Epithelial cell of esophagus (primary cell): Measurements from ENCODE around the gene SYK.

Experiments
- DNase-seq: peaks from one replicate; pipeline ENCODE4 v3.0.0; 2010; ENCODE audit warnings: low read depth
- H3K4me3 ChIP-seq: 2 replicates; pipeline ENCODE4 v1.5.1; 2011; ENCODE audit warnings: mild to moderate bottlenecking, low read length, control low read depth
- TF ChIP-seq, protein P1 (sequence below): IDR thresholded peaks from 2 replicates; pipeline ENCODE4 v1.5.1; 2011; ENCODE audit warnings: low read depth, mild to moderate bottlenecking, low read length, control low read depth, inconsistent platforms; ENCODE audit not compliant: insufficient read depth; ENCODE audit errors: missing control alignments

The SYK gene

DNA sequence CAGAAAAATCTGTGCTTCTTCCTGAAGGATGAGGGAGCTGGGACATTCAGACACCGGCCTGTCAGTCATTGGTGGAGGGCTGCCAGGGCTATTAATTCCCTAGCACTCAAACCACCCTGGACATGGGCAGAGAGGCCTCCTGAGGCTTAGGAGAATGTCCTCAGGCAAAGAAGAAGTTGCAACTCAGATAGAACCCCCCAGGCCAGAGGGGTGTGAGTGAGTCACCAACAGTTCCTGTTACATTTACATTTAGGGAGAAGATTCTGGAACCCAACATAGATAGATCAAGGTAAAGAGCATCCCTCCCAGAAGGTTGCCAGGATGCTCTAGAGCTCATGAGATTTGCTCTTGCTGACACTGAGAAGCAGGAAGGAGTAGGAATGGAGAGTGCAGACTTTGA lies 29.2 kb upstream of the SYK start:
- DNase-seq = no peak
- H3K4me3 ChIP-seq = no peak overlapping the region
- TF ChIP-seq, protein P1, sequence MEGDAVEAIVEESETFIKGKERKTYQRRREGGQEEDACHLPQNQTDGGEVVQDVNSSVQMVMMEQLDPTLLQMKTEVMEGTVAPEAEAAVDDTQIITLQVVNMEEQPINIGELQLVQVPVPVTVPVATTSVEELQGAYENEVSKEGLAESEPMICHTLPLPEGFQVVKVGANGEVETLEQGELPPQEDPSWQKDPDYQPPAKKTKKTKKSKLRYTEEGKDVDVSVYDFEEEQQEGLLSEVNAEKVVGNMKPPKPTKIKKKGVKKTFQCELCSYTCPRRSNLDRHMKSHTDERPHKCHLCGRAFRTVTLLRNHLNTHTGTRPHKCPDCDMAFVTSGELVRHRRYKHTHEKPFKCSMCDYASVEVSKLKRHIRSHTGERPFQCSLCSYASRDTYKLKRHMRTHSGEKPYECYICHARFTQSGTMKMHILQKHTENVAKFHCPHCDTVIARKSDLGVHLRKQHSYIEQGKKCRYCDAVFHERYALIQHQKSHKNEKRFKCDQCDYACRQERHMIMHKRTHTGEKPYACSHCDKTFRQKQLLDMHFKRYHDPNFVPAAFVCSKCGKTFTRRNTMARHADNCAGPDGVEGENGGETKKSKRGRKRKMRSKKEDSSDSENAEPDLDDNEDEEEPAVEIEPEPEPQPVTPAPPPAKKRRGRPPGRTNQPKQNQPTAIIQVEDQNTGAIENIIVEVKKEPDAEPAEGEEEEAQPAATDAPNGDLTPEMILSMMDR = no peak

DNA sequence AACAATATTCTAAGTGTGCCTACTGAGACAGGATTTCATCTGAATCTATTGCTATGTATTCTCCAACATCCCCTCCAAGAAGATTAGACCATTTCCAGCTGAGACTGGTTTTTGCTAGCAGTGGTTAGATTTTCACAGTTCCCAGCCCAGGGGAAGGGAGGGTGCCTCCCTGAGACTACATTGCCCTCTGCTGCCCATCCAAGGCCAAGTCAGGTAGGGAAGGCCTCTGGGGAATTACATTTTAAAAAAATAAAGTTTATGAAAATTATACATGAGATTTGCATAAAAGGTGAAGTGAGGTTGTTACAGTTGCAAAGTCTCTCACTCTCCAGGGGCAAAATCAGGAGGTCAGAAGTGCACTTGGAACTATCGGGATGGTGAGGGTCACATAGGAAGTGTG lies 28.0 kb upstream of the SYK start:
- DNase-seq = peak; percentile 34
- TF ChIP-seq, protein P1 = peak; percentile 61
- H3K4me3 ChIP-seq = no peak overlapping the region

DNA sequence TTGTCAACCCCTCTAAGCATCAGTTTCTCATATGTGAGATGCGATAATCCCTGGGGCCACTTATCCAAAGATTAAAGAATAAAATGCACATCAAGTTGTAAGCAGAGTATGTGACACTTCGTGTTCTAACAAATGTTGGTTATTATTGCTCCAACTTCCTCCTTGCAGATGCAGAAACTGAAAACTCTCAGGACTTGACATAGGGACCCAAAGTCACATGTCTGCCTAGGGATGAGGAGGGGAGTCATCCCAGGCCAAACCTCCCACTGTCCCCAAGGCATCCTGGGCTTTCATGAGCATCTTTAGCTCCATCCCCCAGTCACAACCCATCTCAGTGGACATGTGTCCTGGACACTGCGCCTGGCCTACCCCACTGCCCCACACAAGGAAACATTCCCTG lies 27.5 kb upstream of the SYK start:
- TF ChIP-seq, protein P1 = no peak
- DNase-seq = no peak
- no peak overlapping the region for H3K4me3 ChIP-seq

DNA sequence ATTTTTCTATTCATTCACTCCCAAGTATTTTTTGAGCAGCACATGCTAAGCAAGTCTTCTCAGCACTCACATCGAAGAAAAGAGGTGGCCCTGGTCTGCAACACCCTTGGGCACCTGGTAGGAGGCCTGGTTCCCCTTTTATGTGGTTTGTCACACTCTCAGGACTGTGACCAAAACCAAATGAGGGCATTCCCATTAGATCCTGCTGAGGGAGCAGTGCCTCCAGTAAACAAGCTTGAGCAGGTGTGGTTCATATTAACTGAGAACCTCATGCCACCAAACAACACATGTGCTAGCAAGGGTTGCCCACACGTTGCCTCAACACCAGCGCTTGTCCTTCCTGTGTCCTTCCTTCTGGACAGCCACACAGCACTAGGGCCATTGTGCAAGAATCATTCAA lies 26.9 kb upstream of the SYK start:
- no peak overlapping the region for H3K4me3 ChIP-seq
- peak; percentile 31 for DNase-seq
- TF ChIP-seq, protein P1 = peak; percentile 55

DNA sequence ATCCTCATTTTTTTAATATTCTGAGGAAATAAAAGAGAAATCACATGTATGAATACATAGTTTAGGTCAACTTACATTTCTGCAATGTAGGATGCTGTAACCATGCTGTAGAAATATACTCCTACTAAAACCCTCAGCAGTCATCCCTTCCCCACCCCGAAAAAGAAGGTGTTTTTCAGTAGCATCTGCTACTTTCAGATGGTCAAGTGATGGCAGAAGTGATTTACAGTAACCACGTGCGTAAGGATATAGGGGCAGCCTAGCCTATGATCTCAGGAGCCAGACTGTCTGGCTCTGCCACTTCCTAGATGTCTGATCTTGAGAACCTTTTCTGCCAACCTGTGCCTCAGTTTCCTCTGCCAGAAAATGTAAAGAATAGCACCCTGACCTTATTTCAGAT lies 26.0 kb upstream of the SYK start:
- no peak for DNase-seq
- no peak overlapping the region for H3K4me3 ChIP-seq
- TF ChIP-seq, protein P1 = no peak

DNA sequence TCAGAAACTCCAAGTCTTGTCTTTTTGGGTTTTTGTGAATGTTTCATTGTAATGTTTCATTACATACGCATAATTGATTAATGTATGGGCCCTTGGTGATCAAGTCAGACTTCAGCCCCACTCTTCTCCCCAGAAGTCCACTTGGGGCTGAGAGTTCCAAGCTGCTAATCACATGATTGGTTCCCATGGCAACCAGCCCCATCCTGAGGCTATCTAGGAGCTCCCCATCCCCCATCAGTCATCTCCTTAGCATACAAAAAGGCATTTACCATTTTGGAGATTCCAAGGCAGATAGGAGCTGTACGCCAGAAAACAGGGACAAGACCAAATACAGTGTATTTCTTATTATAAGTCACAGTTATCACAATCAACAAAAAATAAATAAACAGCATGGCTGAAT lies 22.9 kb upstream of the SYK start:
- H3K4me3 ChIP-seq = no peak overlapping the region
- TF ChIP-seq, protein P1 = no peak
- DNase-seq = no peak

DNA sequence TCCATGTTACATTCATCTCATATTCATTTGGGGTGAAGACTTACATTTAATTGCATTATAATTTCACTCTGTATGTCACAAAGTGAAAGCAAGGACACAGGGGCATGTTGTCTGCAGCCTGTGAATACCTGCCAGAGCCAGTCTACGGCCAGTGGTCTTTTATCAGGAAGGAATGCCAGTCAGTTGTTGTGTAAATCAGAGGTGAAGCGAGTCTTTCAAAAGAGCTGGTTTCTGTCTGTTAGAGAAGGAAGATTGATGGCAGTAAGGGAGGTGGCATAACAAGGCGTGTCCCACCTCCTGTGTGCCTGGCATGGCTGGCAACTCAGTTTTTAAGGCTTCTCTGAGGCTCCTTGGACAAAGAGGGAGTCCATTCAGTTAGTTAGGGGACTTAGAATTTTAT lies 18.1 kb upstream of the SYK start:
- no peak for DNase-seq
- H3K4me3 ChIP-seq = no peak overlapping the region

More for the DNA sequence above, 18.1 kb upstream of the SYK start:
- TF ChIP-seq, protein P1 = no peak
